ENCODE measurements around the gene PLEKHG3.
A peak's percentile ranks its signal among the peaks of the same experiment; 100 is the strongest.
"Not testable (repeated sequence)": the region's sequence is repeated elsewhere in the genome, so short reads cannot be mapped to it uniquely, and the experiment has no call there.

PLEKHG3 gene

DNA sequence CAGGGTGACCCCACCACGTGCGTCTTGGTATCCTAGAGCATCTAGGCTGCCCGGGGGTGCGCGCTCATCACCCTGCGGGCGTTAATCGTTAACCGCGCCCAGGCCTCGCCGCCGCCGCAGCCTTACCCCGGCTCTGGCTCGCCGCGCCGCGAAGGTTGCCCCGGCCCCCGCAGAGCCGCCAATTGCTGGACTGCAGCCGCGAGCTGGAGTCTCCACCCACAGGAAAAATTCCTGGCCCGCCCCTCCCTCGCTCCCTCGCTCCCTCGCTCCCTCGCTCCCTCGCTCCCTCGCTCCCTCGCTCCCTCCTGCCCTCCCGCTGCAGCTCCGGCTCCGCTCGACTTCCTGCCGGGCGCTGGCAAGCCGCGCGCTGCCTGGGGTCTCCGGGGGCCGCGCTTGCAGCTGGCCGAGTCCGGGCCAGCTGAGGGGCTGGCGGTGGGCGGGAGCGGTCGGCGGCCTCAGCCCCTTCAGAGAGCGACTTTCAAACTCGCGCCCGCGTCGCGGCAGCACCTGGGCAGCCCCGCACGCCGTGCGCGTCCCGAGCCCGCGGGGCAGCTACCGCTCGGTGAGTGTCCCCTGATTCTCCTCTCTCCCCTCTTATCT is at the start of gene PLEKHG3:
TSS of gene PLEKHG3 (plus strand) at position 282 of the 600 bp plus-strand sequence. CDS start 23,208 bp downstream, outside the sequence.
- TF ChIP-seq, protein P1, sequence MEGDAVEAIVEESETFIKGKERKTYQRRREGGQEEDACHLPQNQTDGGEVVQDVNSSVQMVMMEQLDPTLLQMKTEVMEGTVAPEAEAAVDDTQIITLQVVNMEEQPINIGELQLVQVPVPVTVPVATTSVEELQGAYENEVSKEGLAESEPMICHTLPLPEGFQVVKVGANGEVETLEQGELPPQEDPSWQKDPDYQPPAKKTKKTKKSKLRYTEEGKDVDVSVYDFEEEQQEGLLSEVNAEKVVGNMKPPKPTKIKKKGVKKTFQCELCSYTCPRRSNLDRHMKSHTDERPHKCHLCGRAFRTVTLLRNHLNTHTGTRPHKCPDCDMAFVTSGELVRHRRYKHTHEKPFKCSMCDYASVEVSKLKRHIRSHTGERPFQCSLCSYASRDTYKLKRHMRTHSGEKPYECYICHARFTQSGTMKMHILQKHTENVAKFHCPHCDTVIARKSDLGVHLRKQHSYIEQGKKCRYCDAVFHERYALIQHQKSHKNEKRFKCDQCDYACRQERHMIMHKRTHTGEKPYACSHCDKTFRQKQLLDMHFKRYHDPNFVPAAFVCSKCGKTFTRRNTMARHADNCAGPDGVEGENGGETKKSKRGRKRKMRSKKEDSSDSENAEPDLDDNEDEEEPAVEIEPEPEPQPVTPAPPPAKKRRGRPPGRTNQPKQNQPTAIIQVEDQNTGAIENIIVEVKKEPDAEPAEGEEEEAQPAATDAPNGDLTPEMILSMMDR (conservative IDR thresholded peaks at IDR 0.05): no peak
- no peak; the same call in 1 of the 2 replicates for TF ChIP-seq ZFX (IDR thresholded peaks at IDR 0.05)
- H3K27ac ChIP-seq: peak within 1 kb of the TSS; percentile 90

DNA sequence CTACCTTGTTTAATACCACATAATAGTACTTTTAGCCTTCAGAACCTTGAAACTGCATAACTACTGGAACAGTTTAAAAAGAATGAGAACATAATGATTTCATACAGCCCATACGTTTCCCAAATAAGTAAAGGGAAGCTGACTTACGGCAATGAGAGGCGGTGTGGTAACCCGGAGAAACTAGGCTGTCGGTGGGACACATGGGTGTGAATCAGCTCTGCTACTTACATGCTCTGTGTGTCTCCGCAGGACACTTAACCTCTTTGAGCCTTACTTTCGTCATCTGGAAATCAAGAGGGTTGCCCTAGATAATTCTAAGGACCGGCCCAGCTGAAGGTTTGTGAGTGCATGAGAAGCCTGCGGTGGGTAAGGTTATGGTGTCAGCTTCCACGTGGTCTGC is 49.3 kb upstream of the PLEKHG3 start:
- H3K27ac ChIP-seq: no peak overlapping the region
- no peak for TF ChIP-seq ZFX (IDR thresholded peaks at IDR 0.05)
- TF ChIP-seq, protein P1 (conservative IDR thresholded peaks at IDR 0.05): no peak

DNA sequence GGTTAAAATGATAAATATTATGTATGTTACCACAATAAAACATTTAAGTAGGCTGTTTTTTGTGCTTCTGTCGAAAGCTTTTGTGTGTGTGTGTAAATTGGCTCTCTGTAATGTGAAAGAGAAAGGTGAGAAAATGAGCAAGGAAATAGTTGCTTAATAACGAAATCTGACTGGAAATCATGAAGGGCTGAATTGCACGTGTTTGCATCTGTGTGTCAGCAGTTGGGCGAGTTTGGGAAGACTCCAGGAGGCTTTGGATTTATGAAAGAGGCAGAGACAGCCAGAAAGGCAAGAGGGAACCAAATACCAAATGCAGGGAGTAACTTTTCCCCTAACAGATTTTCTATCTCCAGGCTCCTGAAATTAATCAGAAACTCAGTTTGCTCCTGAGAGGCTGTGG is 47.2 kb upstream of the PLEKHG3 start:
- TF ChIP-seq, protein P1 (conservative IDR thresholded peaks at IDR 0.05): no peak
- no peak for TF ChIP-seq ZFX (IDR thresholded peaks at IDR 0.05)
- H3K27ac ChIP-seq: no peak overlapping the region

DNA sequence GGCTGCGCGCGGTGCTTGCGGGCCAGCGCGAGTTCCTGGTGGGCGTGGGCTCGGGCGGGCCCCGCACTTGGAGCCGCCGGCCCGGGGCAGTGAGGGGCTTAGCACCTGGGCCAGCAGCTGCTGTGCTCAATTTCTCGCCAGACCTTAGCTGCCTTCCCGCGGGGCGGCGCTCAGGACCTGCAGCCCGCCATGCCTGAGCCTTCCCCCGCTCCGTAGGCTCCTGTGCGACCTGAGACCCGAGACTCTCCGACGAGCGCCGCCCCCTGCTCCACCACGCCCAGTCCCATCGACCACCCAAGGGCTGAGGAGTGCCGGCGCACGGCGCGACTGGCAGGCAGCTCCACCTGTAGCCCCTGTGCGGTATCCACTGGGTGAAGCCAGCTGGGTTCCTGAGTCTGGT is 46.0 kb upstream of the PLEKHG3 start:
- no peak overlapping the region for H3K27ac ChIP-seq
- TF ChIP-seq, protein P1 (conservative IDR thresholded peaks at IDR 0.05): no peak
- TF ChIP-seq ZFX (IDR thresholded peaks at IDR 0.05): no peak

DNA sequence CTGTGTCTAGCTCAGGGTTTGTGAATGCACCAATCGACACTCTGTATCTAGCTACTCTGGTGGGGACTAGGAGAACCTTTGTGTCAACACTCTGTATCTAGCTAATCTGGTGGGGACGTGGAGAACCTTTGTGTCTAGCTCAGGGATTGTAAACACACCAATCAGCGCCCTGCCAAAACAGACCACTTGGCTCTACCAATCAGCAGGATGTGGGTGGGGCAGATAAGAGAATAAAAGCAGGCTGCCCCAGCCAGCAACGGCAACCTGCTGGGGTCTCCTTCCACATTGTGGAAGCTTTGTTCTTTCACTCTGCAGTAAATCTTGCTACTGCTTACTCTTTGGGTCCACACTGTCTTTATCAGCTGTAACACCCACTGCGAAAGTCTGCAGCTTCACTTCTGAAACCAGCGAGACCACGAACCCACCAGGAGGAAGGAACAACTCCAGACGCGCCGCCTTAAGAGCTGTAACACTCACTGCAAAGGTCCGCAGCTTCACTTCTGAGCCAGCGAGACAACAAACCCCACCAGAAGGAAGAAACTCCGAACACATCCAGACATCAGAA is 45.4 kb upstream of the PLEKHG3 start:
- H3K27ac ChIP-seq: not testable (repeated sequence)

DNA sequence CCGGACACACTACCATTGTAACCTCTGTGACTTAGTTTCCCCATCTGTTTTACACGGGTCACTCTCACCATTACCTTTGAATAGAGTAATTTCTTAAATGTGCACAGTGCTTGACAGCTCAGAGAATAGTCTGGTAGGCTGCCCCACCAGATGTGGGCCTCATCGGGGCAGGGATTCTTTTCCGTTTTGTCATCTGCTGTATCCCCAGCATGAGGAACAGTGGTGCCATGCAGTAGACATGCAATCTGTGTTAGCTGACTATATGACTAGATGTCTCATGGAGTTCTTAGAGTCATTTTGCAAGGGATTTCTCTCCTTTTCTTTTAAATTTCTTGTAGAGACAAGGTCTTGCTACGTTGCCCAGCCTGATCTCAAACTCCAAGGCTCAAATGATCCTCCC is 44.9 kb upstream of the PLEKHG3 start:
- no peak for TF ChIP-seq ZFX (IDR thresholded peaks at IDR 0.05)
- TF ChIP-seq, protein P1 (conservative IDR thresholded peaks at IDR 0.05): no peak
- H3K27ac ChIP-seq: no peak overlapping the region

DNA sequence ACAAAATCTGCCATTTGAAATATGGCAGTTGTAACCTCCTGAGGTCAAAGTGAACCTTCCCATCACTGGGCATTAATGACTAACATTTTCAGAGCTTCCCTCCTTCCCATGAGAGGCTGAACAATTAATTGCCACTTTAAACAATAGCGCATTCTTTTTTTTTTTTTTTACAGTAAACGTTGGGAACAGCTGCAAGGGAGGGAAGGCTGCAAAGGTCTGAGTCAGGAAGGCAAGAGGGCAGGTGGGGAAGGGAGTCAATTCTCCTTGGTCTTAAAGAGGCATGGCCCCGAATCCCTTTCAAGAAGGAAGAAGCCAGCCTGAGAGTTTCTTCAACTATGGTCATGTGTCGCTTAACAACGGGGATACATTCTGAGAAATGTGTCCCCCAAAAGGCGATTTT is 41.0 kb upstream of the PLEKHG3 start:
- H3K27ac ChIP-seq: no peak overlapping the region
- TF ChIP-seq, protein P1 (conservative IDR thresholded peaks at IDR 0.05): no peak
- TF ChIP-seq ZFX (IDR thresholded peaks at IDR 0.05): no peak

DNA sequence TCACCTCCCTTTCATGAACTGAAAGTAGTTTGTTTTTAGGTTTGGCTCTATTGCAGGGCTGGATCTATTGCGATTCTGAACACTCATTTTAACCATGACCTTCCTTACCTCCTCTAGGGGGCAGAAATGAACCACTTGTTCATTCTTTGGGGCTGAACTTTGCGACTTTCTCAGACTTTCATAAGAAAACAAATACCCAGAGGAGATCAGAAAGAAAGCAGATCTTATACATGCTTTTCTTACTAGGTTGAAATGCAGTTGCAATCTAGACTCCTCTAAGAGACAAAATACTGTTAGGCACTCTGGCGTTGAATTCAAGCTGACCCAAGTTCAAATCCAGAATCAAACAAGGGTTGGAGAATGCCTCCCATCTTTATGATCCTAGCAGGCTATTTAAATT is 32.6 kb upstream of the PLEKHG3 start:
- TF ChIP-seq, protein P1 (conservative IDR thresholded peaks at IDR 0.05): peak; percentile 77
- TF ChIP-seq ZFX (IDR thresholded peaks at IDR 0.05): no peak
- H3K27ac ChIP-seq: no peak overlapping the region

Measured in C4-2B (cell line).